Measurements from ENCODE around the gene CREB3L1.
"Not testable (repeated sequence)": the region's sequence is repeated elsewhere in the genome, so short reads cannot be mapped to it uniquely, and the experiment has no call there.

Gene CREB3L1

DNA sequence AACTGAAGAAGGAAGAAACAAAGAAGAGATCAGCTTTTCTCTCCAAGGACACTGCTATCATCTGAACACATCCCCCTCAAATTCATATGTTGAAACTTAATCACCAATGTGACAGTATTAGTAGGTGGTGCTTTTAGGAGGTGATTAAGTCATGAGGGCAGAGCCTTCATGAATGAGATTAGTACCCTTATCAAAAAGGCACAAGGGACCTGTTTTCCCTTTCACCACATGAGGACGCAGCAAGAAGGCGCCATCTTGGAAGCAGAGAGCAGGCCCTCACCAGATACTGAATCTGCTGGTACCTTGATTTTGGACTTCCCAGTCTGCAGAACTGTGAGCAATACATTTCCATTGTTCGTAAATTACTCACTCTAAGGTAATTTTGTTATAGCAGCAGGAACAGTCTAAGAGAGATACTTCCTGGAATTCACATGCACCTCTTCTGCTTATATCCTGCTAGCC is 20.9 kb upstream of the CREB3L1 start:
- no peak overlapping the region for H3K4me2 ChIP-seq (ENCODE audit: low read length)
- H3K27me3 ChIP-seq (ENCODE audit: control insufficient read depth, insufficient read depth, low read length): no peaks in the 10 kb centered on the region
- no peak overlapping the region for H3K9ac ChIP-seq
- no peaks in the 10 kb centered on the region for H3K79me2 ChIP-seq
- H3K4me3 ChIP-seq (ENCODE audit: low read depth, low read length): no peak overlapping the region
- TF ChIP-seq, protein P1, sequence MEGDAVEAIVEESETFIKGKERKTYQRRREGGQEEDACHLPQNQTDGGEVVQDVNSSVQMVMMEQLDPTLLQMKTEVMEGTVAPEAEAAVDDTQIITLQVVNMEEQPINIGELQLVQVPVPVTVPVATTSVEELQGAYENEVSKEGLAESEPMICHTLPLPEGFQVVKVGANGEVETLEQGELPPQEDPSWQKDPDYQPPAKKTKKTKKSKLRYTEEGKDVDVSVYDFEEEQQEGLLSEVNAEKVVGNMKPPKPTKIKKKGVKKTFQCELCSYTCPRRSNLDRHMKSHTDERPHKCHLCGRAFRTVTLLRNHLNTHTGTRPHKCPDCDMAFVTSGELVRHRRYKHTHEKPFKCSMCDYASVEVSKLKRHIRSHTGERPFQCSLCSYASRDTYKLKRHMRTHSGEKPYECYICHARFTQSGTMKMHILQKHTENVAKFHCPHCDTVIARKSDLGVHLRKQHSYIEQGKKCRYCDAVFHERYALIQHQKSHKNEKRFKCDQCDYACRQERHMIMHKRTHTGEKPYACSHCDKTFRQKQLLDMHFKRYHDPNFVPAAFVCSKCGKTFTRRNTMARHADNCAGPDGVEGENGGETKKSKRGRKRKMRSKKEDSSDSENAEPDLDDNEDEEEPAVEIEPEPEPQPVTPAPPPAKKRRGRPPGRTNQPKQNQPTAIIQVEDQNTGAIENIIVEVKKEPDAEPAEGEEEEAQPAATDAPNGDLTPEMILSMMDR (IDR thresholded peaks at IDR 0.05): no peak
- H2AFZ ChIP-seq: no peak overlapping the region
- H3K27ac ChIP-seq: no peak overlapping the region
- no peaks in the 10 kb centered on the region for H3K9me3 ChIP-seq (ENCODE audit: control insufficient read depth, low read length)
- H3K4me1 ChIP-seq: no peaks in the 10 kb centered on the region
- no peaks in the 10 kb centered on the region for H3K36me3 ChIP-seq (ENCODE audit: control insufficient read depth, insufficient read depth, low read length)

DNA sequence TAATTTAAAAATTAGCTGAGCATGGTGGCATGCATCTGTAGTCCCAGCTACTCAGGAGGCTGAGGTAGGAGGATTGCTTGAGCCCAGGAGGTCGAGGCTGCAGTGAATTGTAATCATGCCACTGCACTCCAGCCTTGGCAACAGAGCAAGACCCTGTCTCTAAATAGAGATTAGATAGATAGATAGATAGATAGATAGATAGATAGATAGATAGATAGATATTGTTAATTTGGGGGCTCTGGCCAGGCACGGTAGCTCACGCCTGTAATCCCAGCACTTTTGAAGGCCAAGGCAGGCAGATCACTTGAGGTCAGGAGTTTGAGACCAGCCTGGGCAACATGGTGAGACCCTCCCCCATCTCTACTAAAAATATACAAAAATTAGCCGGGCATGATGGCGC is 18.1 kb upstream of the CREB3L1 start:
- not testable (repeated sequence) for H3K79me2 ChIP-seq; H2AFZ ChIP-seq; H3K27ac ChIP-seq; H3K4me2 ChIP-seq (ENCODE audit: low read length); H3K4me3 ChIP-seq (ENCODE audit: low read depth, low read length); H3K27me3 ChIP-seq (ENCODE audit: control insufficient read depth, insufficient read depth, low read length); H3K4me1 ChIP-seq; H3K36me3 ChIP-seq (ENCODE audit: control insufficient read depth, insufficient read depth, low read length); H3K9me3 ChIP-seq (ENCODE audit: control insufficient read depth, low read length); H3K9ac ChIP-seq

DNA sequence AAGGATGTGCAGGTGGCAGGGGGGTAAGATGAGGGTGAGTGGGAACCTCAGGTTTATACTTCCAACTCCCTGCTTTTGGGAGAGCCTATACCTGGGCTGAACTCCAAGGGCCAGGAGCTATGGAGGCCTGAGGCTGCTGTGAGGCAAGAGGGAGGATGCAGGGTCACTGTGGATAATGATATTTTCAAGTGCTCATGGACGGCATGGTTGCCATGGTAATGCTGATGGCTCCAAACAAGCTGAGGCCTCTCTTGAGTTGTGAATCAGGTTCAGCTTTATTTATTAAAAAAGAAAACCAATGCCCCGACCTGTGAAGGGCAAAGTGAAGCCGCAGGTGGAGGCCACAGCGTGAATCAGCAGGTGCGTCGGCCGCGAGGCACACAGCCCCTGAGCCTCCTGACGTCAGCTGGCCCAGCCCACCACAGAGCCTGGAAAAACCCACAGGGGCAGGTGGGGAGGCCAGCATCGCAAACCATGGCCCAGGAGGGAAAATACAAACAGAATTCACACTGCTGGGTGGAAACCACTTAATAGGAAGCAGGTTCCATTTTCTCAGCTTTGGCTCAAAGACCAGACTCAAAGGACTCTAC is 17.4 kb upstream of the CREB3L1 start:
- no peak overlapping the region for H3K4me2 ChIP-seq (ENCODE audit: low read length)
- H3K79me2 ChIP-seq: no peaks in the 10 kb centered on the region
- no peak overlapping the region for H3K9ac ChIP-seq
- H3K4me1 ChIP-seq: no peaks in the 10 kb centered on the region
- TF ChIP-seq, protein P1 (IDR thresholded peaks at IDR 0.05): no peak
- no peaks in the 10 kb centered on the region for H3K36me3 ChIP-seq (ENCODE audit: control insufficient read depth, insufficient read depth, low read length)
- H3K27ac ChIP-seq: no peak overlapping the region
- H3K9me3 ChIP-seq (ENCODE audit: control insufficient read depth, low read length): no peaks in the 10 kb centered on the region
- no peak overlapping the region for H3K4me3 ChIP-seq (ENCODE audit: low read depth, low read length)
- H2AFZ ChIP-seq: no peak overlapping the region
- H3K27me3 ChIP-seq (ENCODE audit: control insufficient read depth, insufficient read depth, low read length): no peaks in the 10 kb centered on the region

DNA sequence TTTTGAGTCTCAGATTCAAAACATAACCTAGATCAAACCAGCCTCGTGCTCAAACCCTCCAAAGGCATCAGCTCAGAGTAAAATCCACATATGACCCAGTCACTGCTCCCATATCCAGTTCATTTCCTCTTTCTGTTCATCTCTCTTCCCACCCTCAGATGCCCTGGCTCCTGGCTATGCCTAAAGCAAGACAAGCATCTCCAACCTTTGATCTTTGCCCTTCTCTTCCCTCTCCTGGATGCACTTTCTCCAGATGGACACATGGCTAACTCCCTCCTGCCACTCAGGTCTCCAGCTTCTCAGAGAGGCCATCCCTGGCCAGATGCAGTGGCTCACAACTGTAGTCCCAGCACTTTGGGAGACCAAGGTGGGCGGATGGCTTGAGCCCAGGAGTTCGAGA is 14.3 kb upstream of the CREB3L1 start:
- Histone ChIP-seq H3K4me1 (no peaks in the 10 kb centered on the region), H2AFZ (no peak overlapping the region), H3K36me3 (ENCODE audit: control insufficient read depth, insufficient read depth, low read length) (no peaks in the 10 kb centered on the region), H3K4me3 (ENCODE audit: low read depth, low read length) (no peak overlapping the region), H3K4me2 (ENCODE audit: low read length) (no peak overlapping the region), H3K9ac (no peak overlapping the region), H3K79me2 (no peaks in the 10 kb centered on the region), H3K9me3 (ENCODE audit: control insufficient read depth, low read length) (no peaks in the 10 kb centered on the region), H3K27ac (no peak overlapping the region), H3K27me3 (ENCODE audit: control insufficient read depth, insufficient read depth, low read length) (no peaks in the 10 kb centered on the region)
- TF ChIP-seq, protein P1 (IDR thresholded peaks at IDR 0.05): no peak

DNA sequence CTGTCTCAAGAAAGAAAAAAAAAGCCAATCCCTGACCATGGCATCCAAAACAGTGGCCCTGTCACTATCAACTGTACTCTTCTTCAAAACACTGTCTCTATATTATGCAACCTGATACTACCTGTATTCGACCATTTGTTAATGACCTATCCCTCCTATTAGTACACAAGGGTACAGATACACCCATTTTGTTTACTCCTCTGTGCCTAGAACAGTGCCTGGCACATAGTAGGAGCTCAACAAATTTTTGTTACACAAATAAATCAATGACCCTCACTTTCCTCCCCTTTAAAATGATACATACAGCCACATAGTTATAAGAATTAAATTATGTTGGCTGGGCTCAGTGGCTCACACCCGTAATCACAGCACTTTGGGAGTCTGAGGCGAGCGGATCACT is 13.4 kb upstream of the CREB3L1 start:
- Histone ChIP-seq H3K4me1 (no peaks in the 10 kb centered on the region), H3K4me3 (ENCODE audit: low read depth, low read length) (no peak overlapping the region), H3K9me3 (ENCODE audit: control insufficient read depth, low read length) (no peaks in the 10 kb centered on the region), H3K9ac (no peak overlapping the region), H2AFZ (no peak overlapping the region), H3K79me2 (no peaks in the 10 kb centered on the region), H3K27me3 (ENCODE audit: control insufficient read depth, insufficient read depth, low read length) (no peaks in the 10 kb centered on the region), H3K4me2 (ENCODE audit: low read length) (no peak overlapping the region), H3K27ac (no peak overlapping the region), H3K36me3 (ENCODE audit: control insufficient read depth, insufficient read depth, low read length) (no peaks in the 10 kb centered on the region)
- TF ChIP-seq, protein P1 (IDR thresholded peaks at IDR 0.05): no peak
